Measurements from ENCODE around the gene MYL1. TPM values are rescaled to one million over a fixed set of nuclear protein-coding genes. Genes with fewer than 3 reads are reported as not detected.

MYL1 gene
- total RNA-seq, 4 donors from 2014 or later, result not detected

DNA sequence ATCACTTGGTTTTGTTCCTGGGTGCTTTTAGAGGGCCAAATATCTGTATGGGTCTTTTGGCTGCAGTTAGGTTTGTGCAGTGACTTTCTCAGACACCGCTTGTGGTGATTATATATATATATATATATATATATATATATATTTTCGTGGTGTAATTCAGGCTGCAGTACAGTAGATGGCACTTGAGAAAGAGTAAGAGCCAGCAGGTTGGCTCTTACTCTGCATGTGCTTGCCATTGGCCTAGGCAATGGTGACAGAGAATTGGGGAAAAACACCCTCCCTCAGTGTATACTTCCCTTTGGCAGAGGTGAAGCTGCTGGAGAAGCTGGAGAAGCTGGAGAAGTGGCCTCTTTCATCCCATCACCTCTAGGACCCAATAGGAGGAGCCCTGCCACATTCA is 22.2 kb upstream of the MYL1 start:
- Histone ChIP-seq H3K36me3 (no peaks in the 10 kb centered on the region), H3K27ac (no peak overlapping the region), H3K4me1 (no peaks in the 10 kb centered on the region), H3K27me3 (no peaks in the 10 kb centered on the region), H3K9me3 (peaks cover 0 to 23% (median 0%) of the 10 kb centered on the region in 4 donors), H3K4me3 (no peak overlapping the region)
- no peak for TF ChIP-seq EP300 (IDR thresholded peaks at IDR 0.05)
- TF ChIP-seq POLR2A (IDR thresholded peaks at IDR 0.05), result no peak
- no peak for DNase-seq (ENCODE audit: low spot score in 2 of 2)
- WGBS, 2 donors, result 45 to 62% methylated on average over 2 of the region's 2 CpGs

DNA sequence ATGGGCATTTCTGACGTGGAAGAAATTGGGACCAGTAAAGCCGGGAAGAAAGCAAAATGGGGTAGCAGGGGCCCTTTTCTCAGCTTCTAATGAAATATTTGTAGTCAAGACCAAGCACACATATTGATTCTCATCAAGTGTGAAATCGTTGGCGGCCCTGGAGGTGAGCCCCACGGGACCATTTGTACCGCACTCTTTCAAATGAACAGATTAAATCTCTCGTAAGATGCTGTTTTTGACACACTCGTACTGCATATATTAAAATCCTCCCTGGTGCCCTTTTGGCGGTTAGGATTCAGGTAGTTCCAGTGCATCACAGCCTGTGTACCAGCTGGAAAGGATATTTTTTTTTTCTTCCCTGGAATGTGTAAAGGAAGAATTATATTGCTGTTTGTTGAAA is 9.9 kb upstream of the MYL1 start:
- DNase-seq (ENCODE audit: low spot score in 2 of 2), result no peak
- 86 to 87% methylated on average over 9 of the region's 9 CpGs for WGBS, 2 donors
- peaks cover 0 to 6% (median 0%) of the 10 kb centered on the region in 4 donors for H3K9me3 ChIP-seq

DNA sequence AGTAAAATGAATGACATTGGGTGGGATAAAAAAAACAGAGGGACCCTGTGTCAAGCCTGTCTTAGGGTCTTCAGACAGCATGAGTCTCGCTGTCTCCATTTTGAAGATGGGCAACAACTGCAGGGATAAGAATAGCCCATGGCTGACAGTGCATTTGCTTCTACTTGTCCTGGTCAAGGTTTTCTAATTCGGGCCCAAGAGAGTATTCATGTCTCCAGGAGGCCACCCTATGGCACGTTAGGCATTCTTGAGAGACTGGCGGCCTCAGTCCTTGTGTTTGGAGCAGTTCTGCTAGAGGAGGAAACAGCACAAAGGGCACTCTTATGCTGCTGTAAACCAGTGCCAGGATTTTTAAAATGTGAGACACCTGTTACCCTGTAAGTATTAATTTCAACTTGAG is 9.5 kb upstream of the MYL1 start:
- Histone ChIP-seq H3K27me3 (no peaks in the 10 kb centered on the region), H3K4me3 (no peak overlapping the region), H3K4me1 (no peaks in the 10 kb centered on the region), H3K36me3 (no peaks in the 10 kb centered on the region), H3K27ac (no peak overlapping the region), H3K9me3 (peaks cover 0 to 1% (median 0%) of the 10 kb centered on the region in 4 donors)
- WGBS, 2 donors, result 58 to 67% methylated on average over 4 of the region's 4 CpGs
- DNase-seq (ENCODE audit: low spot score in 2 of 2), result no peak
- no peak for TF ChIP-seq EP300 (IDR thresholded peaks at IDR 0.05)

More for the DNA sequence above, 9.9 kb upstream of the MYL1 start:
- no peak overlapping the region for H3K4me3 ChIP-seq
- H3K4me1 ChIP-seq, result no peaks in the 10 kb centered on the region
- H3K36me3 ChIP-seq, result no peaks in the 10 kb centered on the region
- no peak overlapping the region for H3K27ac ChIP-seq
- no peaks in the 10 kb centered on the region for H3K27me3 ChIP-seq
- no peak for TF ChIP-seq EP300 (IDR thresholded peaks at IDR 0.05)
- TF ChIP-seq POLR2A (IDR thresholded peaks at IDR 0.05), result no peak

DNA sequence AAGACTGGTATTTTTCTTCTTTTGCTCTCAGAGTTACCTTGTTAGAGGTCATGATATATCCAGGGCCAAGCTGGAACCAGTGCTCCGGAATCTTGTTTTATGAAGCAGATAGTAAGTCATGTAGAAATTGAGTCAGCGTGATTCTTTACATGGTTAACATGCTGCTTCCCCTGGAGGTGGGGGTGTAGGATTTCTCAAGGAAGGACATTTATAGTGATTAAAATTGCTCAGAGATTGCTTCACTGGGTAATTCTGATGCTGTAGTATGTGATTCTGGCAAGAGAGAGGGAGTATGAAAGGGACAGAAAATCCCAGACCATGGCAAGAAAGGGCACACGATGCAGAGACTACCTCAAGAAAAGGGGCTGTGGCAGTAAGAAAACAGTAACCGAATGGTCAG is 8.0 kb upstream of the MYL1 start:
- H3K27ac ChIP-seq, result no peak overlapping the region

DNA sequence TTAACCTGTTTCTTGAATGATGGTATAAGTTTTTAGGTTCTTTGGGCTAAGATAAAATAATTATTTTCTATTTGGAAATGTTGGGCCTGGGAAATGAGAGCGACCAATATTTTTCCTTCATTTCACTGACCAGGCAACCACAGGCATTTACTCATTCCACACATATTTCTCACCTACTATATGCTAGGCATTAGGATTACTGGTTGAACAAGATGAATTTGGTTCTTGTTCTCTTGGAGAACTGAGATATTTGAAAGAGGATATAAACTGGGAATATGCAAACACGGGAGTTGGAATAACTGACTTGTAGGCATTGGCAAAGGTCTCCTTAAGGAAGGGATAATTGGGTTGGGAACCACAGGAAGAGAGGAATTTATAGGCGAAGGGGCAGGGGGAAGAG is 3.9 kb upstream of the MYL1 start:
- DNase-seq (ENCODE audit: low spot score in 2 of 2), result no peak
- 68 to 71% methylated on average over 3 of the region's 3 CpGs for WGBS, 2 donors
- no peak overlapping the region for H3K27ac ChIP-seq
- no peaks in the 10 kb centered on the region for H3K27me3 ChIP-seq
- TF ChIP-seq POLR2A (IDR thresholded peaks at IDR 0.05) (no peak), EP300 (IDR thresholded peaks at IDR 0.05) (no peak)
- TF ChIP-seq, protein P1, sequence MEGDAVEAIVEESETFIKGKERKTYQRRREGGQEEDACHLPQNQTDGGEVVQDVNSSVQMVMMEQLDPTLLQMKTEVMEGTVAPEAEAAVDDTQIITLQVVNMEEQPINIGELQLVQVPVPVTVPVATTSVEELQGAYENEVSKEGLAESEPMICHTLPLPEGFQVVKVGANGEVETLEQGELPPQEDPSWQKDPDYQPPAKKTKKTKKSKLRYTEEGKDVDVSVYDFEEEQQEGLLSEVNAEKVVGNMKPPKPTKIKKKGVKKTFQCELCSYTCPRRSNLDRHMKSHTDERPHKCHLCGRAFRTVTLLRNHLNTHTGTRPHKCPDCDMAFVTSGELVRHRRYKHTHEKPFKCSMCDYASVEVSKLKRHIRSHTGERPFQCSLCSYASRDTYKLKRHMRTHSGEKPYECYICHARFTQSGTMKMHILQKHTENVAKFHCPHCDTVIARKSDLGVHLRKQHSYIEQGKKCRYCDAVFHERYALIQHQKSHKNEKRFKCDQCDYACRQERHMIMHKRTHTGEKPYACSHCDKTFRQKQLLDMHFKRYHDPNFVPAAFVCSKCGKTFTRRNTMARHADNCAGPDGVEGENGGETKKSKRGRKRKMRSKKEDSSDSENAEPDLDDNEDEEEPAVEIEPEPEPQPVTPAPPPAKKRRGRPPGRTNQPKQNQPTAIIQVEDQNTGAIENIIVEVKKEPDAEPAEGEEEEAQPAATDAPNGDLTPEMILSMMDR (IDR thresholded peaks at IDR 0.05), result no peak
- no peaks in the 10 kb centered on the region for H3K4me1 ChIP-seq
- no peaks in the 10 kb centered on the region for H3K9me3 ChIP-seq
- H3K36me3 ChIP-seq, result no peaks in the 10 kb centered on the region
- H3K4me3 ChIP-seq, result no peak overlapping the region

More for the DNA sequence above, 8.0 kb upstream of the MYL1 start:
- no peaks in the 10 kb centered on the region for H3K36me3 ChIP-seq
- H3K4me3 ChIP-seq, result no peak overlapping the region
- no peaks in the 10 kb centered on the region for H3K9me3 ChIP-seq
- TF ChIP-seq POLR2A (IDR thresholded peaks at IDR 0.05), result no peak
- TF ChIP-seq EP300 (IDR thresholded peaks at IDR 0.05), result no peak
- TF ChIP-seq, protein P1 (IDR thresholded peaks at IDR 0.05), result no peak
- DNase-seq (ENCODE audit: low spot score in 2 of 2), result no peak
- no peaks in the 10 kb centered on the region for H3K4me1 ChIP-seq
- no peaks in the 10 kb centered on the region for H3K27me3 ChIP-seq
- 91% methylated on average over 4 of the region's 4 CpGs for WGBS, 2 donors

DNA sequence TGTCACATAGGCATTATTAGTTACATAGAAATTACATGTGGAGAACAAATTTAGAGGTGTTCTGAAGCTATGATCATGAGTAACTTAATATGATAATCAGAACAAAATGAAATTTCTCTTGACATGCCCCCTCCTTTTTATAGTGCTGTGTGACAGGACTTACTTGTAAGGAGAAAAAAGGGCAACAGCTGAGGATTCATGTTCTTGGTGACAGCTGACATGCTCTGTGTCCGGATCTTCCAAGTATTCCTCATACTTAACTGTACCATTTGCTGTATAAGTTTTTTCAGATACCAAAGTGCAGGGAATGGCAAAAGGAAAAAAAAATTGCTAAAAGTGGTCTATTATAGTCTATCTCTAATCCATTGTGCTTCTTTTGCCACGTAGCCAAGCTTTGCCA is 3.5 kb upstream of the MYL1 start:
- Histone ChIP-seq H3K27me3 (no peaks in the 10 kb centered on the region), H3K4me1 (no peaks in the 10 kb centered on the region), H3K4me3 (no peak overlapping the region), H3K9me3 (no peaks in the 10 kb centered on the region), H3K36me3 (no peaks in the 10 kb centered on the region), H3K27ac (no peak overlapping the region)
- 77 to 79% methylated on average over 2 of the region's 2 CpGs for WGBS, 2 donors
- TF ChIP-seq EP300 (IDR thresholded peaks at IDR 0.05) (no peak), POLR2A (IDR thresholded peaks at IDR 0.05) (no peak)
- TF ChIP-seq, protein P1 (IDR thresholded peaks at IDR 0.05), result no peak
- DNase-seq (ENCODE audit: low spot score in 2 of 2), result no peak

DNA sequence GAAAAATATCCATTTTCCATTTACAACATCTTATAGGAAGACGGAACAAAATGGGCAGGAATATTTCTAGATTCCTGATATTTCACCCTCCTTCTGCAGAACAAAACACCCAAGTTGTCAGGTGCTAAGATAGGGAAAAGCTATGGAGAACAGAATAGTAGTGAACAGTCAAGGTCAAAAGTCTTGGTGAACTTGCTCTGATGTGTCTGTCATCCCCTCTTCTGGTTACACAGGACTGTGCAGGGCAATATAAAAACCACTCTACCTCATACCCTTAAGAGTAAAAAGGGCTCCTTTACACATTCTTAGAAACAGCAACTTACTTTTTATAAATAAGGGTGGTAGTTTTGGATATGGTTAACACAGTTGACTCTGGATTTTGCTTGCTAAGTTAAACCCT is 4.4 kb downstream of the MYL1 start:
- no peaks in the 10 kb centered on the region for H3K4me1 ChIP-seq
- no peaks in the 10 kb centered on the region for H3K9me3 ChIP-seq
- 0 to 49% methylated on average over 1 of the region's 1 CpG for WGBS, 2 donors
- no peak for TF ChIP-seq POLR2A (IDR thresholded peaks at IDR 0.05)
- TF ChIP-seq, protein P1 (IDR thresholded peaks at IDR 0.05), result no peak
- H3K27ac ChIP-seq, result no peak overlapping the region
- H3K27me3 ChIP-seq, result no peaks in the 10 kb centered on the region
- no peak for DNase-seq (ENCODE audit: low spot score in 2 of 2)
- H3K36me3 ChIP-seq, result no peaks in the 10 kb centered on the region
- H3K4me3 ChIP-seq, result no peak overlapping the region

Data from tibial nerve (tissue), 4 donors.